Measurements from ENCODE around the gene GINS3. TPM values are rescaled to one million over a fixed set of nuclear protein-coding genes. Genes with fewer than 3 reads are reported as not detected.

The GINS3 gene
- total RNA-seq, 4 donors from 2014 or later, result 0.55 to 3.3 (median 1.0) TPM

GRCh38 chr16:58363746-58364393 lies 28.4 kb upstream of the GINS3 start:
- no peak for TF ChIP-seq CTCF (IDR thresholded peaks at IDR 0.05 in 4 of 5, conservative IDR thresholded peaks at IDR 0.05 in 1 of 5)
- TF ChIP-seq POLR2A (IDR thresholded peaks at IDR 0.05), result no peak
- H3K36me3 ChIP-seq, result no peaks in the 10 kb centered on the region
- DNase-seq (no peak), ATAC-seq (no peak)
- no peaks in the 10 kb centered on the region for H3K9me3 ChIP-seq
- no peaks in the 10 kb centered on the region for H3K4me1 ChIP-seq
- intact Hi-C loops (cut with DNase I; ENCODE audit: low total_unique reads), result no loop called here
- H3K27ac ChIP-seq, result no peak overlapping the region
- no peaks in the 10 kb centered on the region for H3K27me3 ChIP-seq
- no peak overlapping the region for H3K4me3 ChIP-seq
- in situ Hi-C loops (cut with MboI; ENCODE audit: low sequenced_read_pairs in 4 of 4), result no loop called here

- no peak for ATAC-seq
- TF ChIP-seq POLR2A (IDR thresholded peaks at IDR 0.05) (no peak), CTCF (IDR thresholded peaks at IDR 0.05 in 4 of 5, conservative IDR thresholded peaks at IDR 0.05 in 1 of 5) (no peak)
- in situ Hi-C loops (cut with MboI; ENCODE audit: low sequenced_read_pairs in 4 of 4), result no loop called here
These were observed 26.6 kb upstream of the GINS3 start for GRCh38 chr16:58365623-58366022.

GRCh38 chr16:58366247-58367031 lies 25.8 kb upstream of the GINS3 start:
- no peaks in the 10 kb centered on the region for H3K9me3 ChIP-seq
- no peak for DNase-seq
- H3K27me3 ChIP-seq, result no peaks in the 10 kb centered on the region
- H3K36me3 ChIP-seq, result no peaks in the 10 kb centered on the region
- H3K4me1 ChIP-seq, result no peaks in the 10 kb centered on the region
- ATAC-seq, result no peak
- no peak overlapping the region for H3K4me3 ChIP-seq
- no peak for TF ChIP-seq CTCF (IDR thresholded peaks at IDR 0.05 in 4 of 5, conservative IDR thresholded peaks at IDR 0.05 in 1 of 5)
- TF ChIP-seq POLR2A (IDR thresholded peaks at IDR 0.05), result no peak
- intact Hi-C loops (cut with DNase I; ENCODE audit: low total_unique reads) (no loop called here), in situ Hi-C loops (cut with MboI; ENCODE audit: low sequenced_read_pairs in 4 of 4) (no loop called here)
- no peak overlapping the region for H3K27ac ChIP-seq

More at GRCh38 chr16:58365623-58366022, 26.6 kb upstream of the GINS3 start:
- Histone ChIP-seq H3K36me3 (no peaks in the 10 kb centered on the region), H3K27me3 (no peaks in the 10 kb centered on the region), H3K27ac (no peak overlapping the region), H3K4me1 (no peaks in the 10 kb centered on the region), H3K4me3 (no peak overlapping the region), H3K9me3 (no peaks in the 10 kb centered on the region)
- intact Hi-C loops (cut with DNase I; ENCODE audit: low total_unique reads), result no loop called here
- no peak for DNase-seq

- DNase-seq, result no peak
- ATAC-seq, result no peak
- no peaks in the 10 kb centered on the region for H3K4me1 ChIP-seq
- in situ Hi-C loops (cut with MboI; ENCODE audit: low sequenced_read_pairs in 4 of 4) (no loop called here), intact Hi-C loops (cut with DNase I; ENCODE audit: low total_unique reads) (no loop called here)
- H3K9me3 ChIP-seq, result no peaks in the 10 kb centered on the region
- H3K27me3 ChIP-seq, result no peaks in the 10 kb centered on the region
- no peaks in the 10 kb centered on the region for H3K36me3 ChIP-seq
- no peak for TF ChIP-seq POLR2A (IDR thresholded peaks at IDR 0.05)
- TF ChIP-seq CTCF (IDR thresholded peaks at IDR 0.05 in 4 of 5, conservative IDR thresholded peaks at IDR 0.05 in 1 of 5), result no peak
- no peak overlapping the region for H3K27ac ChIP-seq
- no peak overlapping the region for H3K4me3 ChIP-seq
These were observed 25.0 kb upstream of the GINS3 start for GRCh38 chr16:58367252-58367651.

Data from gastrocnemius medialis (tissue), 4 donors.